NCI-H774 (cell line): ENCODE measurements around the gene SPECC1.
"Not testable (repeated sequence)": the region's sequence is repeated elsewhere in the genome, so short reads cannot be mapped to it uniquely, and the experiment has no call there.

Experiments used
- DNase-seq: peaks from one replicate; lab custom pipeline; 2025; lab: John Stamatoyannopoulos, UW

The SPECC1 gene

GRCh38 chr17:20235747-20236146 lies 226.6 kb downstream of the SPECC1 start:
- DNase-seq: no peak

DNA sequence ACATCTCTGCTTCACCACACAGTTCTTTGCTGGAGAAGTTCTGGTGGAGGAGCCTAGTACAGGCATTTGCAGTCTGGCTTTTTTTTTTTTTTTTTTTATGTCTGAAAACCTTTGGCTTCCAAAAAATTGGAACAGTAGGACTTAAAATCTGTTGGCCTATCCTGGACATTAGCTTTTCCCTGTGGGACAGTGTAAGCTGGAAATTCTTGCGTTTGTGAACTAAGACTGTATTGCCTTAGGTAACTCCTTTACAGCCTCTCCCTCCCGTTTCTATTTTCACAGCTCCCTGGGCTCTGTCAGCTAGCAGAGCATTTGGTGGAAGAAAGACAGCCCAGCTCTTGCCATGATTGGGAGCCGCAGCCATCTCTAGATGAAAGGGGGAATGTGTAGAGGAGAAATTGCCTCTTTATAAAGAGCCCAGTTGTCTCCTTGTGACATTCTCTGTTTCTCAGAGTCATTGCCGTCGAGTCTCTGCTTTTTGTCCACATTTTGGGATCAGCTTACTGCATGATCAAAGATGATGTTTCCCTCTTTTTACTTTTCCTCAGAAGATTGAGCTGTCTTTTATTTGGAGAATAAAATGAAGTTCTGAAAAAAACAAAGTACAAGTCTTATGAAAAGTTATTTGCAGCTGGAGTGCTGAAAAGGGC lies 227.5 kb downstream of the SPECC1 start:
- DNase-seq: no peak

DNA sequence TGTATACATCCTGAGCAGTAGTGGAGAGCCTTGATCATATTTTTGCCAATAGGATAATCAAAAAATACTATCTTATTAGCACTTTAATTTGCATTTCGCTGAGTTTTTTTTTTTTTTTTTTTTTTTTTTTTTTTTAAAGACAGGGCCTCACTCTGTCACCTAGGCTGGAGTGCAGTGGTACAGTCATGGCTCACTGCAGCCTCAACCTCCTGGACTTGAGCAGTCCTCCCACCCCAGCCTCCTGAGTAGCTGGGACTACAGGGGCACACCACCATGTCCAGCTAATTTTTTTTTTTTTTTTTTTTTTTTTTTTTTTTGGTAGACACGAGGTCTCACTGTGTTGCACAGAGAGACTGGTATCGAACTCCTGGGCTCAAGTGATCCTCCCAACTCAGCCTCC lies 230.6 kb downstream of the SPECC1 start:
- not testable (repeated sequence) for DNase-seq

DNA sequence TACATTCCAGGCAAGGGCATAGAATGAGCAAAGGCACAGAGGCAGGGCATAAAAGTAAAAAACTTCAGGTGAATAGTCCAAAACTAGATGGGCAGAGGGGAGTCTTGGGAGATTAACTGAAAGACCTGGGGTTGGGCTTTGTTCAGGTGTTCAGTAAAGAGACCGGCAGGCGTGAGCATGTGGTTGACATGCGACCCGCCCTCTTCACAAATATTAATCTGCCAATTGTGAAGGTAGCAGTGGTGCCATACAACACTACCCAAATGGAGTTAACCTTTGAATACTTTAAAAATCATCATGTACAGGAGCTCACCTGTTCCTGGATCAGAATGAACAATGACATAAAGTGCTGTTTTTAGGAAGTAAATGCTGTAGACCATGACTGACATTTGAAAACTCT lies 232.7 kb downstream of the SPECC1 start:
- no peak for DNase-seq

GRCh38 chr17:20242271-20242670 lies 233.1 kb downstream of the SPECC1 start:
- peak; percentile 41 for DNase-seq

DNA sequence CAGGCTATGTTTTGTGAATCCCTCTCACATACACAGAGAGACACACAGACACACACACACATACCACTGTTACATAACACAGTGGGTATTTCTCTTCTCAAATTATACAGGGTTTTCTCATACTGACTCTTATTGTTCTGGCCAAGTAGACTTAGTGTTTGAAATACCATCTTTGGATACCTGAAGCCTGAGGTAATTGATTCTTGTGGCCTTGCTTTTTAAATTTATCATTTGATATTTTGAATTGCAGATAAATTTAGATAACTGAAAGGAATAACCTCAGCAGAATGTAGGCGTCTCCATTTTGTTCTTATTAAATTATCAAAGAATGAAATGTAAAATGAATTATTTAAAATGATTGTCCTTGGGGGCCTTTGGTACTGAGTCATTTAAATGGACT lies 234.4 kb downstream of the SPECC1 start:
- no peak for DNase-seq

- no peak for DNase-seq
Observed at GRCh38 chr17:20244671-20245070, 235.5 kb downstream of the SPECC1 start.

DNA sequence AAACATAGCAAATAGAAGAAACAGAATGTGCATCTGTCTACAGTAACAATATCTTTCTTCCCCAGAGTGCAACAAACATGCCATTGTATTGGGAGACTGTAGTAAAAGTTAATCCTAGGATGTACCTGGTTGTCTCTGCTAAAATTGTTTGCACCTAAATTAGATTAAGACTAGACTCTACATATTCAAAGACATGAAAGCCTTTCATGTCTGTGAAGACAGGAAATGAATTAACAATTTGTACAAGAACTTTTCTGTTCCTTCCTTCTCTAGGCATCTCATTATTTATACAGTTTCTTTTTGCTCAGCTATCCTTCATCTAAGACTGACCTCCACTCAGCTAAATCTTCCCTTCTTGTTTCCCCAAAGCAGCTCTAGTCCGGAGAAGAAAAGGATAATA lies 237.5 kb downstream of the SPECC1 start:
- no peak for DNase-seq

DNA sequence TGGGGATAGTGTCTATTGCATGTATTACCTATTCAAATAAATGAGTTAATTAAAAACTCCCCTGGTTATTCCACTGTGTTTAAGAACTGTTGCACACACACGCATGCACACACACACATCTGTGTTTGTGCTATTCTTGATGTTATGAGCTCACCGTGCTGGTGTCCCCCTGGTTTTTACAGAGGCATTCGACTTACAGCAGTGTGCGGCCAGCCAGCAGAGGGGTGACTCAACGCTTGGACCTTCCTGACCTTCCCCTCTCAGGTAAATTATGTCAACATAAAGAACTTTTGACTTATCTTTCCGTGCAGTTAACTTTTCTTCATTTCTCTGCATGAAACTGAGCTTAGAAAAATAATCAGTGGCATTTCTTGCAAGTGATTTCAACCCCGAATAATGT lies 244.2 kb downstream of the SPECC1 start:
- no peak for DNase-seq

DNA sequence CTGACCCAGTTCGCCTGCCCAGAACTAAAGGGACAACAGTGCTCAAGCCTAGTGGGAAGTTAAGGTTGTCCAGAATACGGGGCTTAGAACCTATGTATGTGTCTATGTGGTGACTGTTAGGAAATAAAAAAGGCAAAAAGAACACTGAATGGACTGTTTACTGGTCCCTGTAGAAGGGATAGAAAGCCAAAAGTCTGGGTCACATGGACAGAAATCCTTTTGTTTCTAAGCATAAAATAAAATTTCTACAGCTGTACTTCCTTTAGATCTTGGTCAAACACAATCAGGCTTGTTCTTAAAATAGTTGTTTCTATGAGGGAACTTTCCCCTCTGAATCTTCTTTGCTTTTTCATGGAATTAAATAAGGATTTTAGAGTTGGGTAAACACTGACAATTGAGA lies 245.4 kb downstream of the SPECC1 start:
- DNase-seq: no peak

GRCh38 chr17:20256144-20256543 lies 247.0 kb downstream of the SPECC1 start:
- peak; percentile 42 for DNase-seq

DNA sequence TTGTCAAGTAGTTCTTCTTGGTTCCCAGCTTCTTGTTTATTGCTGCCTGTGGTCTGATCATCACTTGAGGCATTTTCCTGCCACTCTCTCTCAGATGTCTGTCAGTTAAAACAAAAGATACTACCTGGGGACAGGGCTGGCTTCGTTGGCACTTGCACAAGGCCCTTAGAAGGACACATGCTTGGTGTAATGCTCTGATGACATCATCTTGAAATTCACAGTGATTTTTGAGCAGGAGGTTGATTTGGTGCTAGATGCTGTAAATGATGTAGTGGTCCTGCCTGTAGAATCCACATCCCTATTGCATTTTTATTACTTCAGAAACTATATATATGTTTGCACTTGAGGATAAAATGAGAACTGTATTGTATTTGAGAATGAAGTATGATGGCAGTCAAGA lies 247.8 kb downstream of the SPECC1 start:
- no peak for DNase-seq

- no peak for DNase-seq
Observed at GRCh38 chr17:20257798-20258197, 248.6 kb downstream of the SPECC1 start.

DNA sequence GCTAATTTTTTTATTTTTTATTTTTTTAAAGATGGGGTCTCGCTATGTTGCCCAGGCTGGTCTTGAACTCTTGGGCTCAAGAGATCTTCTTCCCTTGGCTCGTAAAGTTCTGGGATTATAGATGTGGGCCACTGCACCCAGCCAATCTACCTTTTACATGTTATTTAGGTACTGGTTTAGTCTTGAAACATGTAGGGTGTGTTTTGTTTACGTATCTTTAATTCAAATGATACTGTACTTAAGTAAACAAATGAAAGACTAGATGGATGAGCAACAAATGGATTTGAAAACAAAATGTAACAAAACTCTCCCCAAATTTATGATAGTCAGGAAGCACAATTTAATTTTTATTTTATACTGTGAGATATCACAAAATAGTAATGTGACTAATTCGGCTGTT lies 250.5 kb downstream of the SPECC1 start:
- no peak for DNase-seq

GRCh38 chr17:20260268-20260667 lies 251.1 kb downstream of the SPECC1 start:
- DNase-seq: no peak

GRCh38 chr17:20262226-20263114 lies 253.3 kb downstream of the SPECC1 start:
- no peak for DNase-seq

DNA sequence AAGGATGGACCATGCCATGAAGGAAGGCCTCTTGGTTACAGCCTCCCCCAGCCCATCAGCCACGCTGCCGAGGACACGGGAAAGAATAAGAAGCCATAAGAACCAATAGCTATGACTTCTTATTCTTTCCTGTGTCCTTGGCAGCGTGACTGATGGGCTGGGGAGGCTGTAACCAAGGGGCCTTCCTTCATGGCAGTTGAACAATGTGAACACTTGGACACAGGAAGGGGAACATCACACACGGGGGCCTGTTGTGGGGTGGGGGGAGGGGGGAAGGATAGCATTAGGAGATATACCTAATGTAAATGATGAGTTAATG lies 253.9 kb downstream of the SPECC1 start:
- DNase-seq: not testable (repeated sequence)

GRCh38 chr17:20263595-20263994 lies 254.4 kb downstream of the SPECC1 start:
- no peak for DNase-seq

DNA sequence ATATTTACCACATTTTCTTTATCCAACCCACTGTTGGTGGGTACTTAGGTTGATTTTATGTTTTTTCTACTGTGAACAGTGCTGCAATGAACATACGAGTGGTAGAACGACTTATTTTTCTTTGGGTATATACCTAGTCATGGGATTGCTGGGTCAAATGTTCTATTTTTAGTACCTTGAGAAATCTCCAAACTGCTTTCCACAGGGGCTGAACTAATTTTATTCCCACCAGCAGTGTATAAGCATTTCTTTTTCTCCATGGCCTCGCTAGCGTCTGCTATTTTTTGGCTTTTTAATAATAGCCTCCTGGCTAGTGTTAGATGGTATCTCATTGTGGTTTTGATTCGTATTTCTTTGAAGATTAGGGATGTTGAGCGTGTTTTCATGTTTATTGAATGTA lies 255.8 kb downstream of the SPECC1 start:
- DNase-seq: no peak

GRCh38 chr17:20266806-20267458 lies 257.8 kb downstream of the SPECC1 start:
- no peak for DNase-seq

- no peak for DNase-seq
Observed at GRCh38 chr17:20267459-20267842, 258.3 kb downstream of the SPECC1 start.

DNA sequence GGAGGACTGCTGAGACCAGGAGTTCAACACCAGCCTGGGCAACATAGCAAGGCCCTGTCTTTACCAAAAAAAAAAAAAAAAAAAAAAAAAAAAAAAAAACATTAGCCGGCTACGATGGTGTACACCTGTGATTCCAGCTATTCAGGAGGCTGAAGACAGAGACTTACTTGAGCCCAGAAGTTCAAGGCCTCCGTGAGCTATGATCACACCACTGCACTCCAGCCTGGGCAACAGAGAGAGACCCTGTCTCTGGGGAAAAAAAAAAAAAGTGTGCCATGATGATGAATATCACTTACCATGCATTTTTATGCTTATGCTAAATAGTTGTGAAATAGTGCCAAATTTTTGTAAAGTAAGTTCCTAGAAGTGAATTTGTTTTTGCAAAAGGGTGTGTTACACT lies 261.2 kb downstream of the SPECC1 start:
- no peak for DNase-seq

GRCh38 chr17:20271011-20271610 lies 262.0 kb downstream of the SPECC1 start:
- no peak for DNase-seq
